GM18499 (cell line): ENCODE data around the gene DNAJB13.
"Not testable (repeated sequence)": the region's sequence is repeated elsewhere in the genome, so short reads cannot be mapped to it uniquely, and the experiment has no call there.

Experiments
- ATAC-seq: cut with Tn5 transposase; IDR thresholded peaks from one replicate; pipeline ENCODE4 v1.9.1; 2021; ENCODE audit warnings: moderate number of reproducible peaks; ENCODE audit not compliant: insufficient read depth, unreplicated experiment

Gene DNAJB13, protein sequence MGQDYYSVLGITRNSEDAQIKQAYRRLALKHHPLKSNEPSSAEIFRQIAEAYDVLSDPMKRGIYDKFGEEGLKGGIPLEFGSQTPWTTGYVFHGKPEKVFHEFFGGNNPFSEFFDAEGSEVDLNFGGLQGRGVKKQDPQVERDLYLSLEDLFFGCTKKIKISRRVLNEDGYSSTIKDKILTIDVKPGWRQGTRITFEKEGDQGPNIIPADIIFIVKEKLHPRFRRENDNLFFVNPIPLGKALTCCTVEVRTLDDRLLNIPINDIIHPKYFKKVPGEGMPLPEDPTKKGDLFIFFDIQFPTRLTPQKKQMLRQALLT

DNA sequence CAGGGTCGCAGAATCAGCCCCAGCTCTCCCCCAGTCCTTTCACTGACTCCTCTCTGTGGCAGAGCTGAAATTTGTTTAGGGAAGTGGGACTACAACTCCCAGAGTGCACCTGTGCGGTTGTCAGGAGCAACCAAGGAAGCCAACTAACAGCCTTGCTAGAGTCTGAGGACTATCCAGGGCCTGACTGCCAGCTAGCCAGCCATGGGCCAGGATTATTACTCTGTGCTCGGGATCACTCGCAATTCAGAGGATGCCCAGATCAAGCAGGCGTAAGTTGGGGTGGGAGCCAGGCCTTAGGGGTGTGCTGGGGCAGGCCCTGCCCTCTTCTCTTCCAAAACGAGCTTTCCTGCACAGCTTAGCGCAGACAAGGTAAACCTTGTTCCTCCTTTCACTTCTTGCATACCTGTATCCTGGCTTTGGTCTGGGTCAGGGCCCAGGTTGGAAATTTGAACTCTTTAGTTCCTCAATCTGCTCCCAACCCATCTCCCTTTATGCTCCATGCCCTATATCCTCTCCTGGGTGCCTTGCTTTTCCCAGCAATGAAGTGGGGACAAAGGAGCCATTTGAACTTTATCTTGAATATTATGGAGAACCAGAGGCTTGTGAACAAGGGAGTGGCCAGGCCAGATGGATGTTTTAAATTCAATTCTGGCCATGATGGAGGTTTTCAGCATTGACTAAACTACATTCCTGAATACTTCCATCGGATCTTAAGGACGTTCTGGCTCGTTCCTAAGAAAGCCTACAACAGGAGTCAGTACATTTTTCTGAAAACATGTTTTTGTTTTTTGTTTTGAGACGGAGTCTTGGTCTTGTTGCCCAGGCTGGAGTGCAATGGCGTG lies at the start of gene DNAJB13:
Gene DNAJB13, plus strand, starts transcription at position 158 of the 842 bp plus-strand sequence. Its CDS starts 44 bp downstream, at position 202.
- ATAC-seq = no peak

DNA sequence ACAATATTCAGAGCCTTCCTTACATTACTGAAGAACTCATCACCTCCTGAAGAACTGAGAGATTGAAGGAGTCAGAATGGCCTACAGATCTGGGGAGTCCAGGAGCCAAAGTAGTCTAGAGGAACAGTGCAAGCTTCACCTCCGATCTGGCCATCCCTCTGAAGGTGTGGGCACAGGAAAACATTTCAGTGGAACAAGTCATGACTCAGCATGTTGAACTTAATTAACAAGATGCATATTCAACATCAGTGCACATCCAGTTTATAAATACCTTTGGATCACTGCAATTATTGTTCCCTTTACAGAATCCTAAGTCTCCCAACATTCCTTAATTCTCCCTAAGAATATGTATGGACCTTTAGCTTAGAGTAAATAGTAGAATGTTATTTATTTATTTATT lies 48.5 kb upstream of the DNAJB13 start:
- no peak for ATAC-seq

GRCh38 chr11:73907191-73907590 lies 43.6 kb upstream of the DNAJB13 start:
- no peak for ATAC-seq

- ATAC-seq = no peak
Measured at GRCh38 chr11:73912026-73912425, 38.8 kb upstream of the DNAJB13 start.

DNA sequence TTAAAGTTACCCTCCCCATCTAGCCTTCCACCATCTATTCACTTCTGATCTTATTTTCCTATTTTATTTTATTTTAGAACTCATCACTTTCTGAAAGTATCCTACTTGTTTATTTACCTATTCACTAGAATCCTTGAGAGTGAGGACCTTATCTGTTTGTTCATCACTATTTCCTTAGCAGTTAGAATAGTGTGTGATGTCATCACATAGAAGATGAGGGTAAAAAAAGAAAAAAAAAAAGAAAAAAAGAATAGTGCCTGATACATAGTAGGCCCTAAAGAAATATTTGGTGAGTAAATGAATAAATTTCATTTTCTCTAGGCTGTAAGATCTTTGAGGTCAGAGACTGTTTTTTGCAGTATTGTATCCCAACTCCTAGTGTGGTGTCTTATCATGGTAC lies 37.4 kb upstream of the DNAJB13 start:
- ATAC-seq = no peak

GRCh38 chr11:73914284-73914683 lies 36.5 kb upstream of the DNAJB13 start:
- no peak for ATAC-seq

DNA sequence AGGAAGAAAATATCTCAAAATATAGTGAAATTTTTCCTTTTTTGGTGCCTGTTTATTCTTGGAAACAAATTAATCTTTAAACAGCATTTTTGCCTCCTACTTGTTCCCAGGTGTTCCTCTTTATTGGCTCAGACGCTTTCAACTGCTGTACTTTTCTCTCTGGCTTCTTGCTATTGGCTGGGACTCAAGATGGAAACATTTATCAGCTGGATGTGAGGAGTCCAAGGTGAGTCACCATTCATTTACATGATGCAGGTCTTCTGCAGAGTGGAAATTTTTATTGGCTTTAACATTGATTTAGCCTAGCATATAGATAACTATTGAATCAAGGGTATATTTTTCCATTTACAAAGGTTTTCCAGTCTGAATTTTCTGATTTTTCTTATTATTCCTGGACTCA lies 34.4 kb upstream of the DNAJB13 start:
- no peak for ATAC-seq

DNA sequence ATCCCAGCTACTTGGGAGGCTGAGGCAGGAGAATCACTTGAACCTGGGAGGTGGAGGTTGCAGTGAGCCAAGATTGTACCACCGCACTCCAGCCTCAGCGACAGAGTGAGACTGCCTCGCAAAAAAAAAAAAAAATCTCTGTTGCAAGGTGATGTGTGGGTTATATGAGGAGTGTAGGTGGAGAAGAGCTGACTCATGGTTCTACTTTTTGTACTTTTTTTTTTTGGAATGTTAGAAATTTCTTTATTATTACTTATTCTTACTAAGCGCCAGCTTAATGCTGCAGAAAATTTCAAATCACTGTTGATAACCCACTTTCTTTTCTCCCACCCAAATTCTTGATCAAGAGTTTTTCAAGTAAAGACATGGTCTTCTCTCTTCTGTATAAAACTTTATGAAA lies 29.6 kb upstream of the DNAJB13 start:
- no peak for ATAC-seq

GRCh38 chr11:73929388-73929787 lies 21.4 kb upstream of the DNAJB13 start:
- ATAC-seq = no peak

DNA sequence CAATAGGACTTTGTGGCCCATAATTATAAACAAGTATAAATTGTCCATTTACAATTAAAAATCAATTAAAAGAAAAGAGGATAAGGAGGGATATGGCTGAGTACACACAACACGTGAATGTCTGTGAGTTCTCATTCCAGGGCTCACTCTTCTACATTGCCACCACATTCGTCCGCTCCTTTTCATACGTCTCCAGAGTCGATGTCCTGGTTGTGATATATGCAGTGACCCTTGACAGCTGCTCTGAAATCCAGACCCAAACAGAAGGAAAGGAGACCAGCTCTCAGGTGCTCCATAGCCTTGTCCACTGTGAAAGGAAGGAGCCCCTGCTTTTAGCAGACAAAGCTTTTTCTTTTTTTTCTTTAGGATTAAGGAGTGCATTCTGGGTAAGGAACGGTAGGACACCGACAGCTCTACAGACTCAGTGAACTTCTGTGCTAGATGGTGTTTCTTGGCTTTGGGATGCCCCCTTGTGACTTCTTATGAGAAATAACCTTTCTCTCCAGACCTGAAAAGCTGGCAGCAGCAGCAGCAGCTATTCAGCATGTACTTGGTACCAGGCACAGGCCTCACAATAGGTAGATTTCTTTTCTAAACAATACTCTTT lies 19.7 kb upstream of the DNAJB13 start:
- no peak for ATAC-seq

- ATAC-seq = no peak
Measured at GRCh38 chr11:73931951-73932350, 18.9 kb upstream of the DNAJB13 start.

DNA sequence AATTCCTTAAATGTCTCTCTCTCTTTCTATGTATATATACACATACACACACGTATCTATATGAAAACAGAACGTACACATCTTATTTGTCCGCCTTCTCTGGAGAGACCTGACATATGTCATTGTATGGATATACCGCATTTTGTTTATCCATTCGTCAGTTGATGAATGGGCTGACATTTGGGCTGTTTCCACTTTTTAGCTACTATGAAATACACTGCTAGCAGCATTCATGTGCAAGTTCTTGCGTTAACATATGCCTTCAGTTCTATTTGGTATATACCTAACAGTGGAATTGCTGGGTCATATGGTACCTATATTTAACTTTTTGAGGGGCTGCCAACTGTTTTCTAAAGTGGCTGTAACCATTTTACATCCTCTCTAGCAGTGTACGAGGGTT lies 18.0 kb upstream of the DNAJB13 start:
- no peak for ATAC-seq

DNA sequence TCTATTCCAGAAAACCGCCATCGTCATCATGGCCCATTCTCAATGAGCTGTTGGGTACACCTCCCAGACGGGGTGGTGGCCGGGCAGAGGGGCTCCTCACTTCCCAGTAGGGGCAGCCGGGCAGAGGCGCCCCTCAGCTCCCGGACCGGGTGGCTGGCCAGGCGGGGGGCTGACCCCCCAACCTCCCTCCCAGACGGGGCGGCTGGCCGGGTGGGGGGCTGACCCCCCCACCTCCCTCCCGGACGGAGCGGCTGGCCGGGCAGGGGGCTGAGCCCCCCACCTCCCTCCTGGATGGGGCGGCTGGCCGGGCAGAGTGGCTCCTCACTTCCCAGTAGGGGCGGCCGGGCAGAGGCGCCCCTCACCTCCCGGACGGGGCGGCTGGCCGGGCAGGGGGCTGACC lies 14.8 kb upstream of the DNAJB13 start:
- not testable (repeated sequence) for ATAC-seq

DNA sequence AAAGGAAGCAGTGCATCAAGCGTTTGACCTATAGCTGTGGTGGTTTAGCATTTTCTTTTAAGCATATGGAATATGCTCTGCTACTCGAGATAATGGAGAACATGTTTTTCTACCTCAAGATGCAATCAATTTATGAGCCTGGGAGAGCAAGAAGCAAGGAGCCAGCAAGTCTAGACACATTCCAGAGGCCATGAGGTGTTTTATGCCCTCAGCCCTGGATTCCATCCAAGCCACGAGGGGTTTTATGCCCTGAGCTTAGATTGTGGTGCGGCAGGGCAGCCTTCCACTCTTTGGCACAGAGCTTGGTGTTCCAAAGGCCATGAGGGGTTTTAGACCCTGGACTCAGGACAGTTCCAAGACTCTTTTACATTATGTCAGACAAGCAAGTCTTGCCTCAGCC lies 11.7 kb upstream of the DNAJB13 start:
- no peak for ATAC-seq

GRCh38 chr11:73940801-73941570 lies 9.8 kb upstream of the DNAJB13 start:
- ATAC-seq = no peak

DNA sequence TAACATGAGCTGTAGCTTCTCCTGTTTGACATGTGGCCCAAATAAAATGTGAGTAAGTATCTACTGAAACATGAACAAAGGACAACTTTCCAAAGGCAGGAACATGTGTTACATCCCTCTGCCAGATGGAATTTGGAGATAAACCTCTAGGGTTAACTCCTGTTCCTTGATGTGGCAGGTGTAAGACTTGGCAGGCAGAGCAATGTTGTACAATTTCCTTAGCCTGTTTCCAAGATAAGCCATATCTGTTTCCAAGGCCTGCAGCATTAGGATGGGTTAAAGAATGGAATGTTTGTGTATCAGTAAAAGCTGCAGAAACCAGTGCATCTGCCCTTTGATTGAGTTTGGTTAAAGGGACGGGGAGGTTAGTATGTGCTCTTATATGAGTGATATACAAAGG lies 8.8 kb upstream of the DNAJB13 start:
- no peak for ATAC-seq

- ATAC-seq = no peak
Measured at GRCh38 chr11:73944085-73944484, 6.7 kb upstream of the DNAJB13 start.

GRCh38 chr11:73944901-73945300 lies 5.9 kb upstream of the DNAJB13 start:
- ATAC-seq = no peak

DNA sequence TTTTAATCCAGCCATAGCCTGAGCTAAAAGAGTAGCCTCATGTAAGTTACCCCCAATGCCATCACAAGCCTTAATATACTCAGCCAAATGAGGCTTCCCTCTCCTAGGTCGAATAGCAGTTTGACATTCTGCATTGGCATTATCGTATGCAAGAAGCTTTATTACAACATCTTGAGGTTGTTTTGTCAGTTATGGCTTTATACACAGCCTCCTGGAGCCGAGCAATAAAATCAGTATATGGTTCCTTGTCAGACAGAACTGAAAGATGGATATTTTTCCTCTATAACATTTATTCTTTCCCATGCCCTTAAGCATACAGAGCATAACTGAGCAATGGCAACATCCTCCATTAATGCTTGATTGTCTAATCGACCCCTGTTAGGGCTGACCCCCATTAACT lies 5.4 kb upstream of the DNAJB13 start:
- ATAC-seq = no peak

DNA sequence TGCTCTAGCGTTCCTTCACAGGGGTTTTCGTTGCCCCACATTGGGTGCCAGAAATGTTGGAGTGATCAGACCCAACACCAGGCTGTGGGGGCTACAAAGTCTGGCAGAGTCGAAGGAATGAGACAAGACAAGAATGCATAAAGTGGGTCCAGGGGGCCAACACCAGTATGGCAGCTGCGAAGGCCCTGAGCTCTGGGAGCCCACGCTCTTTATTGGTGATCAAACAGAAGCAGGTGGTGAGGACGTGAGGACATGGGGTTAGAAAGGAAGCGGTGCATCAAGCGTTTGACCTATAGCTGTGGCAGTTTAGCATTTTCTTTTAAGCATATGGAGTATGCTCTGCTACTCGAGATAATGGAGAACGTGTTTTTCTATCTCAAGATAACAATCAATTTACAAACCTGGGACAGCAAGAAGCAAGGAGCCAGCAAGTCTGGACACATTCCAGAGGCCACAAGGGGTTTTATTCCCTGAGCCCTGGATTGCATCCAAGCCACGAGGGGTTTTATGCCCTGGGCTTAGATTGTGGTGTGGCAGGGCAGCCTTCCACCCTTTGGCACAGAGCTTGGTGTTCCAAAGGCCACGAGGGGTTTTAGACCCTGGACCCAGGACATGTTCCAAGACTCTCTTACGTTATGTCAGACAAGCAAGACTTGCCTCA lies 3.9 kb upstream of the DNAJB13 start:
- no peak for ATAC-seq
